Keratinocyte (primary cell): ENCODE results near the gene OR4A15. TPM values are rescaled to one million over a fixed set of nuclear protein-coding genes. Genes with fewer than 3 reads are reported as not detected.

ENCODE experiments used
- DNase-seq: peaks from one replicate; pipeline ENCODE4 v3.0.0-alpha.2; 2011; ENCODE audit warnings: low read depth, missing footprints, low spot score
- FAIRE-seq: peaks from 2 replicates; lab custom pipeline; 2011; peaks lifted over from hg19 to GRCh38; lab: Jason Lieb, UNC
- H2AFZ ChIP-seq: 2 replicates; pipeline ENCODE4 v1.6.0; 2012; ENCODE audit warnings: low read length, control low read depth, inconsistent platforms; ENCODE audit not compliant: control insufficient read depth
- H3K27ac ChIP-seq: 2 replicates; pipeline ENCODE4 v1.5.1; 2011; ENCODE audit warnings: low read length; ENCODE audit not compliant: control insufficient read depth, insufficient read depth
- H3K27me3 ChIP-seq: 3 replicates; pipeline ENCODE4 v1.6.0; 2011; ENCODE audit warnings: low read length; ENCODE audit not compliant: control insufficient read depth, insufficient read depth; ENCODE audit errors: extremely low read depth
- H3K36me3 ChIP-seq, 2 experiments: 2 replicates in 1 of 2; 3 replicates in 1 of 2; pipeline ENCODE4 v1.5.1; 2011; ENCODE audit warnings: low read length in 2 of 2, mild to moderate bottlenecking in 1 of 2; ENCODE audit not compliant: control insufficient read depth in 2 of 2, insufficient read depth in 2 of 2; ENCODE audit errors: extremely low read depth in 1 of 2
- H3K4me1 ChIP-seq: 3 replicates; pipeline ENCODE4 v1.5.1; 2011; ENCODE audit warnings: low read length; ENCODE audit not compliant: control insufficient read depth, insufficient read depth; ENCODE audit errors: extremely low read depth
- H3K4me2 ChIP-seq: 3 replicates; pipeline ENCODE4 v1.6.0; 2011; ENCODE audit warnings: low read depth, low read length; ENCODE audit not compliant: control insufficient read depth, insufficient read depth; ENCODE audit errors: extremely low read depth
- H3K4me3 ChIP-seq, 3 experiments: fragments of 200-600 bp in 1 of 3; sonication (generic) in 1 of 3; 2 replicates in 2 of 3; 3 replicates in 1 of 3; pipeline ENCODE4 v1.5.1; 2011 to 2016; ENCODE audit warnings: low read length in 3 of 3, mild to moderate bottlenecking in 3 of 3, control low read depth in 2 of 3, inconsistent platforms in 1 of 3, low read depth in 1 of 3, mixed read lengths in 1 of 3, mixed run types in 1 of 3, moderate library complexity in 1 of 3; ENCODE audit not compliant: control insufficient read depth in 2 of 3, insufficient read depth in 2 of 3; ENCODE audit errors: extremely low read depth in 1 of 3
- H3K79me2 ChIP-seq: 2 replicates; pipeline ENCODE4 v1.6.0; 2012; ENCODE audit warnings: low read length; ENCODE audit not compliant: control insufficient read depth, insufficient read depth
- H3K9ac ChIP-seq: 3 replicates; pipeline ENCODE4 v1.6.0; 2011; ENCODE audit warnings: low read length; ENCODE audit not compliant: control insufficient read depth, insufficient read depth; ENCODE audit errors: extremely low read depth
- H3K9me1 ChIP-seq: 3 replicates; pipeline ENCODE4 v1.6.0; 2011; ENCODE audit warnings: low read length; ENCODE audit not compliant: control insufficient read depth, insufficient read depth; ENCODE audit errors: extremely low read depth
- H3K9me3 ChIP-seq: 2 replicates; pipeline ENCODE4 v1.5.1; 2012; ENCODE audit warnings: low read depth, low read length; ENCODE audit not compliant: control insufficient read depth
- H4K20me1 ChIP-seq: 3 replicates; pipeline ENCODE4 v1.6.0; 2011; ENCODE audit warnings: low read length; ENCODE audit not compliant: control insufficient read depth, insufficient read depth; ENCODE audit errors: extremely low read depth
- CTCF ChIP-seq, 3 experiments: IDR thresholded peaks in 1 of 3; conservative IDR thresholded peaks in 1 of 3; optimal IDR thresholded peaks in 1 of 3; 2 replicates in 2 of 3; 3 replicates in 1 of 3; pipeline versions ENCODE3 to v1.5.1; 2011; ENCODE audit warnings: low read length in 3 of 3, mild to moderate bottlenecking in 3 of 3, moderate library complexity in 2 of 3, control low read depth in 1 of 3, inconsistent platforms in 1 of 3; ENCODE audit not compliant: insufficient read depth in 2 of 3; ENCODE audit errors: extremely low read depth in 1 of 3
- EZH2 ChIP-seq: IDR thresholded peaks from one replicate; pipeline ENCODE4 v1.6.1; 2012; ENCODE audit warnings: inconsistent platforms, mild to moderate bottlenecking, low read length, moderate library complexity
- dilution Hi-C: fragments of 300-500 bp; cut with MboI; formaldehyde crosslinking; loops from one replicate; pipeline ENCODE4 v1.7.0; 2020; ENCODE audit warnings: low sequenced_read_pairs; ENCODE audit not compliant: extremely low pct_ligation_motif_present
- polyA minus RNA-seq, 3 experiments: library from RNA; depleted of rRNA, polyadenylated mRNA; stranded (reverse); fragments of >200 nt; gene quantifications; 1 replicate in 1 of 3; 2 replicates in 1 of 3; 3 replicates in 1 of 3; pipeline ENCODE4 v1.2.3, GENCODE V29; 2011
- polyA plus RNA-seq, 5 experiments: library from polyadenylated mRNA; depleted of rRNA in 3 of 5; stranded (reverse) in 3 of 5; stranded (forward) in 1 of 5; unstranded in 1 of 5; fragments of >200 nt; gene quantifications; 1 replicate in 1 of 5; 2 replicates in 3 of 5; 3 replicates in 1 of 5; pipeline versions ENCODE4 v1.2.1 to v1.2.3, GENCODE V29; 2011 to 2012; ENCODE audit warnings: missing spikeins in 2 of 5, low read depth in 1 of 5, low replicate concordance in 1 of 5

OR4A15 gene
- not detected in 3 replicates for polyA plus RNA-seq
- polyA plus RNA-seq (2011; ENCODE audit: low read depth) = not detected
- polyA plus RNA-seq (2011; cell fraction: cytosol; rRNA removed) = not detected in 2 replicates
- not detected in 2 replicates for polyA plus RNA-seq (2011; cell fraction: nucleus; rRNA removed)
- polyA plus RNA-seq (2012; ENCODE audit: low replicate concordance) = not detected in 2 replicates
- not detected in 3 replicates for polyA minus RNA-seq
- not detected for polyA minus RNA-seq (2011; cell fraction: cytosol; rRNA and poly(A)+ RNA removed)
- polyA minus RNA-seq (2011; cell fraction: nucleus; rRNA and poly(A)+ RNA removed) = not detected in 2 replicates

GRCh38 chr11:55367674-55368073 is at the start of gene OR4A15:
TSS of gene OR4A15 (plus strand) at chr11:55367974. CDS start at chr11:55367974, 0 bp downstream.
- H2AFZ ChIP-seq = no peak within 1 kb of the TSS
- H3K9me1 ChIP-seq = no peaks in the 10 kb centered on the region
- no peaks in the 10 kb centered on the region for H3K9me3 ChIP-seq
- H3K9ac ChIP-seq = no peak within 1 kb of the TSS
- no peak within 1 kb of the TSS for H3K4me3 ChIP-seq
- TF ChIP-seq EZH2 (no peak), CTCF (optimal IDR thresholded peaks at IDR 0.05 in 1 of 3, IDR thresholded peaks at IDR 0.05 in 1 of 3, conservative IDR thresholded peaks at IDR 0.05 in 1 of 3; ENCODE audit: extremely low read depth in 1 of 3, insufficient read depth in 2 of 3, low read length in 3 of 3) (no peak)
- H3K4me2 ChIP-seq = no peak within 1 kb of the TSS
- no peaks in the 10 kb centered on the region for H3K36me3 ChIP-seq
- H4K20me1 ChIP-seq = no peaks in the 10 kb centered on the region
- no peak within 1 kb of the TSS for H3K27ac ChIP-seq
- H3K4me1 ChIP-seq = no peaks in the 10 kb centered on the region
- no peaks in the 10 kb centered on the region for H3K79me2 ChIP-seq
- dilution Hi-C loops = no loop called here
- no peaks in the 10 kb centered on the region for H3K27me3 ChIP-seq
- FAIRE-seq (no peak), DNase-seq (no peak)

GRCh38 chr11:55324500-55324899 is 43.3 kb upstream of the OR4A15 start:
- FAIRE-seq = no peak
- Histone ChIP-seq H3K9me1 (no peaks in the 10 kb centered on the region), H4K20me1 (no peaks in the 10 kb centered on the region), H3K27me3 (no peaks in the 10 kb centered on the region), H3K4me3 (no peak overlapping the region), H3K36me3 (no peaks in the 10 kb centered on the region), H3K79me2 (no peaks in the 10 kb centered on the region), H3K27ac (no peak overlapping the region), H3K9me3 (no peaks in the 10 kb centered on the region), H3K4me2 (no peak overlapping the region), H3K9ac (no peak overlapping the region), H2AFZ (no peak overlapping the region), H3K4me1 (no peaks in the 10 kb centered on the region)
- no peak for DNase-seq
- dilution Hi-C loops = no loop called here
- TF ChIP-seq EZH2 (no peak), CTCF (optimal IDR thresholded peaks at IDR 0.05 in 1 of 3, IDR thresholded peaks at IDR 0.05 in 1 of 3, conservative IDR thresholded peaks at IDR 0.05 in 1 of 3; ENCODE audit: extremely low read depth in 1 of 3, insufficient read depth in 2 of 3, low read length in 3 of 3) (no peak)
